Activated CD8-positive, alpha-beta memory T cell treated with anti-CD3 and anti-CD28 coated beads for 1 hour (primary cell): ENCODE results near the gene TAF3.

Experiments
- DNase-seq, 2 donors: peaks; one replicate each; pipeline ENCODE4 v3.0.0-alpha.2; 2020; ENCODE audit warnings: low read depth in 1 of 2; ENCODE audit errors: extremely low read depth in 1 of 2

The TAF3 gene

DNA sequence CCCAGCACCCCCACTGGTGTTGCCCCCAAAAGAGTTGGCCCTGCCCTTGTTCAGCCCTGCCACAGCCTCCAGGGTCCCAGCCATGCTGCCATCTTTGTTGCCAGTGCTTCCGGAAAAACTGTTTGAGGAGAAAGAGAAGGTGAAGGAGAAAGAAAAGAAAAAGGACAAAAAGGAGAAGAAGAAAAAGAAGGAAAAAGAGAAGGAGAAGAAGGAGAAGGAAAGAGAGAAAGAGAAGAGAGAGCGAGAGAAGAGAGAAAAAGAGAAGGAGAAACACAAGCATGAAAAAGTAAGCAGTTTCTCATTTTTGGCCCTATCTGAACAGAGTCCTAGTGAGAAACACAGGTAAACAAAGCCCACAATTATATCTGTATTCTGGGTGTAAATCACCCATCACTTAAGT, 147.2 kb downstream of the TAF3 start:
- DNase-seq = no peak

DNA sequence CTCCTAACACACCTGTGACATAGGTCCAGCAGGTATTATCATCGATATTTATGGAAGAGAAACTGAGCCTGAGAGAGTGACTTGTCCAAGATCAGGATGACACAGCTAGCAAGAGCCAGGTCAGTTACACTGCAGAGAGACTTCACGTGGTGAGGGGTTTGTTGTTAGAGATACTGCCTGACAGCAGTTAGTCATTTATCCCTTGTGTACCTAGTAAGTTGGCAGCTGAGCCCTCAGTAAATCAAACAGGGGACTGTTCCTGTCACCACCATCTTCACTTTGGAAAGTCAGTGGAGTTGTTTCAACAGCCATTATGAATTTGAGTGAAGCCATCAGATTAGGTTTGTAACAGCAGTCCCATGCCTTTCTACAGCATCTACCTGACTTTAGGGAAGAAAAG, 148.7 kb downstream of the TAF3 start:
- no peak for DNase-seq

DNA sequence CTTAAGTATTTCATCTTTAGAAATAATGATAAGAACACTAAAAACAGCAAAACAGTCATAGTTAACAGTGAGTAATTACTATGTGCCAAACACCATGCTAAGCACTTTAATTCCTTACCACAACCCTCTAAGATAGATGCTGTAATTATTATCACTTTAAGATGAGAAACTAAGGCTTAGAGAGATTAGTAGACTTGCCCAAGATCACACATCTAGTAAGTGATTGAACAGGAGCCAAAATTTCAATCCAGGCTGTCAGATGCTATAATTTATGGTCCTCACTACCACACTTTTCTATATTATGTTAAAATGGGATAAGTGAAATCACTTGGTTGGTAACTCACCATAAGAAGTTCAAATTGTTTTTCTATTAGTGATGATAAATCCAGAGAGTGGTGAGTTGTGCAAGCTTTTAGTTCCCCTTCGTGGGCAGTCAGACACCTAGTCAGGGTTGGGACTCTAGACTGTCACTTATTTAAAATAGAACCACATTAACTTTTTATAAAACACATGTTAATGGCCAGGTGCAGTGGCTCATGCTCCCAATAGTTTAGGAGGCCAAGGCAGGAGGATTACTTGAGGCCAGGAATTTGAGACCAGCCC, 150.3 kb downstream of the TAF3 start:
- DNase-seq = no peak

DNA sequence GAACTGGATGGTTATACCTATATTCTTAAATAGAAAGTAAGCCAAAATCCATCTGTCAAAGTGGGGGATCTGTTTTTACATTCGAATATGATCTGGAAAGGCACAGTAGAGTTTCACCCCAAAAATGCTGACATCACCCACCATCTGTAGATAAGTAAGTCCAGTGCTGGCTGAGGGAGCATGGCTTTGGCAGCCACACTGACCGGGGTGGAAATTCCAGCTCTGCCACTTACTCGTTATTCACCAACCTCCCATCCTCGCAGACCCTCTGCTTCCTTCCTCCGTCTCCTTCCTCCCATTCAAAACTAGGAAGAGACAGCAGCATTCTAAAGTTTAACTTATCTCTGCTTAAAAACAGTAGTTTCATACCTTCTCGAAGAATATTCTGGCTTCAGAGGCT, 151.3 kb downstream of the TAF3 start:
- DNase-seq = no peak

DNA sequence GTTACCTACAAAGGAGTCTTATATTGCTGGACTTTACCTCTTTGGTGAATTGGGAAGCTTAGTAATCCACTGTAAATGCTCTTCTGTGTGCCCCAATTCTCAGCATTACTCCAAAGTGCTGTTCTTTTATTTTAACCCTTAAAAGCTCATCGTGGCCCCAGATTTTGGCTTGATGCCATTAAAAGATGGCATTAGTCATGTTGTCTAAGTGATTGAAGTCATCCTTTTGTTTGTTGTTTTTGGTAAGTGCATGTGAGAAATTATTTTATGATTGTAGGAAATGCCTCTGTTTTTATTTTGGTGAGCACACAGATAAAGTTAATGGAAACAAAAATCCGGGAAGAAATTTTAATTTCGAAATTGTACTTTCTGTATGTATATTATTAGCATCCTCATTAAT, 153.6 kb downstream of the TAF3 start:
- no peak for DNase-seq

DNA sequence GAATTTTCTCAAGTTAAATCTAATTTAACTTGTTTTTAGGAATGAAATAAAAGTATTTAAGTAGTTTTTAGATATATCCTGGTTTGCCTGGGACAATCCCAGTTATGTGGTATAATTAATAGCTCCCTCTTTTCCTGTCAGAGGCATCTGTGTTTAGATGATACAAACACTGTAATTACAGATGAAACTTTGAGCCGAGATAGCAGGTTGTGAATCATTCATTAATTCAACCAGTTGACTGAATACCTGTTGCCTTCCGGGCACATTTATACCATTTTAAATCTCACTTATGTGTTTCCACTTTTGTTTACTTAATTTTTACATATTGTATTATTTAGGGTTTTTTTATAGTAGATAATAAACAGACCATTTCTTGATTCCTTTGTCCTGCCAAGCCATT, 154.1 kb downstream of the TAF3 start:
- no peak for DNase-seq

DNA sequence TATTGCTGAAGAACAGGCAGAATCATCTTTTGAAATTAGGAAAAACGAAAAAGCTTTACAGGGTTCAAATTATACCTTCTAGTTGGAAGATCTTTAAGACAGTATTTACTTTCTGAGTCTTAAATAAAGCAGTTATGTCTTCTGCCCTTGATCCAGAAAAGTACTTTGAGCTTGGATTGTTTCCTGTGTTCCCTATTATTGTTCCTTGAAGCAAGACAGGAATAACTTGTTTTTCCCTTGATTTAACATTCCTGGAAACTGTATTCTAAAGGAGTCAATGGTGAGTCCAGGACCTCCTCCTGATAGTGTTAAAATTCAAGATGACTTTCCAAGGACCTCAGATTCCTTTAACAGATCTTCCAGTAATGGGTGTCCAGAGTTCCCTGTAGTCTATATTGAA, 161.9 kb downstream of the TAF3 start:
- no peak for DNase-seq

DNA sequence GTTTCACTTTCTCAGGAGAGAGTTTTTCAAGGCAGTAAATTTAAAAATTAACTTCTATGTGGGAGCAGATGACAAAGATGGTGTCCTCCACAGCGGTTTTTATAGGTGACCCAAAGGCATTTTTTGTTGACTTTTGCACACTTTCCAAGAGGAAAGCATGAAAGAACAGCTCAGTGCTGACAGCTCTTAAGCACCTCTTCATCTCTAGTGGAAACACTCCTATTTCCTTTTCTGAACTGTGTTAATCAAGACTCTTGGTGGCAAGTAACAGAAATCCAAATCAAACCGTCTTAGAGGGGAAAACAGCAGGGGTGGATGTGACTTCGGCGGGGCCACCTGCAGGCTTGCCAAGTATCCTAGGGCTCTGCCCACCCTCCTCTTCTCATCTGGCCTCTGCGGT, 164.4 kb downstream of the TAF3 start:
- no peak for DNase-seq

DNA sequence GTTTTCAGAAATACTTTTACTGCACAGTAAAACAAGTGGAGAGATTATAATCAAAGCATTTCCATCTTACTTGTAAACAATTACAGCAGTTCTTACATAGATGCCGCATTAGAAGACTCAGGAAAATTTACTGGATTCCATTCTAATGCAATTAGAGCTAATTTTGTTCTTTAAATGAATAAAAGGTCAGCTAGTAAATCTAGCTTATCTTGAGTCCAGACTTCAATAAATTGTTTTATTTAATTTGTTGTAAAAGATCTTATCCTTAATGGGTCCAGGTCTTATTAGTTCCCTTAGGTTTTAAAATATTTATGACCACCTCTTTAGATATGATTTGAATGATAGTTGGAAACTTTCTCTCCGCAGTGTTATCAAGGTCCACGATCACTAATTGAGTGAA, 166.0 kb downstream of the TAF3 start:
- no peak for DNase-seq

DNA sequence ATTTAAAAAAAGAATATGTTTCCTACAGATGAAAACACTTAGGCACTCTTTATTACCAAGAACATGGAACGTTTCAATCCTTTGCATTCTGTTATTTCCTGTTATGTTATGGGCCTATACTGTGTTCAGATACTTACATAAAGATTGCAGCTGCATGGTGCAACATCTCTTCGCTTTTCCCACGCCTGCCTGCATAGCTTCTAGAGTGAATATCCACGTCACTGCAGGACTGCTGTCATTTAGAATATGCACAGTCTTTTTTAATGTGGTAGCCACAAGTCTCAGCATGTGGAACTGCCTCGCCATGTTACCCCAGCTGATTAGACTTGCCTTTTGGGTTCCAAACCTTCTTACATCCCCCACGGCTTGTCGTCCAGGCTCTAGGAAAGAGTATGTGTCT, 166.6 kb downstream of the TAF3 start:
- DNase-seq = no peak

DNA sequence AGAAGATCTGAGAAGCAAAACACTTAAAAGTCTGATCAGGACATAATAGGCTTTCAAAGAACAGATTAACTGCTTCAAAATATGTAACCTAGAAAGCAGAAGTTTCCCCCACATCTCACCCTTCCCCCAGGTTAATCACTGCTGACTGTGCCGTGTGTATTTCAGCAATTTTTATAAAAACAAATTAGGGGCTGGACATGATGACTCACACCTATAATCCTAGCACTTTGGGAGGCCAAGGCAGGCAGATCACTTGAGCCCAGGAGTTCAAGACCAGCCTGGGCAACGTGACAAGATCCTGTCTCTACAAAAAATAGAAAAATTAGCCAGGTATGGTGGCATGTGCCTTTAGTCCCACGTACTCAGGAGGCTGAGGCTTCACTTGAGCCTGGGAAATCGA, 168.5 kb downstream of the TAF3 start:
- no peak for DNase-seq

DNA sequence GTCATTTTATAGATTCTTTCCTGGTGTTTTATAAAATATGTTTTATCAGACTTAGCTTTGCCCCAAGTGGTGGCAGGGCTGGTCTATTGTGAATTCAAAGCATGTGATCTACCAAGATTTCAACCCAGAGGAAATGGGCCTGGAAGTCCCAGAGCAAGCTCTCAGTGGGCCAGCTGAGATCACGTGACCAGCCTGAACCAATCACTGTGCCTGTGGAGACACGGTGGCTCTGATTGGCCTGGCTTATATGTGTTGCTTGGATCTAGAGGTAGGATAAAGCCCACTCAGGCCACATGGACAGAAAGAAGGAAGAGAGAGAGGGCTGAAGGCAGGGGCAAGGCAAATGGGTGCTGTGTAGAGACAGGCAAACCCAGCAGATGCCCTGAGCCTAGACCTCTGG, 170.7 kb downstream of the TAF3 start:
- no peak for DNase-seq

DNA sequence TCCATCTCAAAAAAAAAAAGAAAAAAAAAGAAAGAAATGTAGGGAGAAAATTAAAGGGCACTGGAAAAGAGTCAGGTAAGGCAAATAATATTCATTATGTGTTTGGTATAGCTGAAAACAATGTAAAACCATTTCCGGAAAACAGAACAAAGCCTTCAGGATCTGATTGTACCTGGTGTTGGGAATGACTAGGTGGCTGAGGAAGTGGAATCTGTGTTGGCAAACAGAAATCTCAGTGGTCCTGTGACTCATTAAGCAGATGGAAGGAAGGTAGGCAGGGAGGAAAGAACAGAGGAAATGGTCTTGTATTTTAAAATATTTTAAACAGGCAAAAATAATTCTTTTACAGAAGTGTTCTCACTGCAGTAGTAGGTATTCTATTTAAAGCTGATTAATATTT, 180.5 kb downstream of the TAF3 start:
- no peak for DNase-seq

DNA sequence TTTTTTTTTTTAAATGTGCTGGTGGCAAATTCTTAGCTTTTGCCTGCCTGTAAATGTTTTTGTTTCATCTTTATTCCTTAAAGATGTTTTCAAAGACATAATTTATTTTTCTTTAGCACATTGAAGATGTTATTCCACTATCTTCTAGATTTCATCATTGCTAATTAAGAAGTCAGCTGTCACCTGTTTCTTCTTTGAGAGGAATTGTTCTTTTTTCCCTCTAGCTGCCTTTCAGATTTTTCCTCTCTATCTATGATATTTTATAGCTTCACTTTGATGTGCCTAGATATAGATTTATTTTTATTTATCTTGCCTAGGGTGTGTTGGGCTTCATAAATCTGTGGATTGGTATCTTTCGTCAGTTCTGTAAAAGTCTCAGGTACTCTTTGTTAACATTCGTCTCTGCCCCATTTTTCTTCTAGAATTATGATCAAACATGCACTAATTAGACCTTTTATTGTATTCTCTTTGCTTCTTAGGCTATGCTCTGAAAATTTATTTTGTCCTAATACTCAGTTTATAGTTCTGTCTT, 186.2 kb downstream of the TAF3 start:
- no peak for DNase-seq

DNA sequence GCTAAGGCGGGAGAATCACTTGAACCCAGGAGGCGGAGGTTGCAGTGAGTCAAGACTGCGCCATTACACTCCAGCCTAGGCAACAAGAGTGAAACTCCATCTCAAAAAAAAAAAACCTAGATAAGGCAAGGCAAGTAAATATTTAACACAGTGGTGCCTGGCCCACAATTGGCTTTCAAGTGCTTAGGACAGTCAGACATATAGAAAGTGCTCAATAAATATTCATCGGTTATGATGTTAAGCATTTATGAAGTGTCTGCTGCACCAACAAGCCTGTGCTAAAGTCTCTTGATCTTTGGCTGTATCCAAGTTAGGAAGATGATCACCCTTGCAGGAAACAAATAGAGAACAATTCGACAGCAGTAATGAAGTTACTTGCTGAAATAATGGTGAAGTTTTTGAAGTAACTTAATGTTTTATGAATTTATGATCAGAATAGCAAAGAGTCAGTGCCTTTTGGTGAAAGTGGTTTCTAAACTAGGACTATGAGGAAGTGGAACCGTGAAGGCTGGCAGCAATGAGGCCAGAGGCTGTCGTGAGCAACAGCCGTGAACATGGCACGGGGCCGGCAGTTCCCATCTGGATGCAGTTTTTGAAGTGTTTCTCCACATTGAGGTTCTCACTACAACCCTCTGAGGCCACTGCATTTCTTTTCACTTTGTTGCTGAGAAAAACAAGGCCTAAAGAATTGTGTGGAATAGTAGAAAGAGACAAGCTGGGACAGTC, 188.1 kb downstream of the TAF3 start:
- no peak for DNase-seq

DNA sequence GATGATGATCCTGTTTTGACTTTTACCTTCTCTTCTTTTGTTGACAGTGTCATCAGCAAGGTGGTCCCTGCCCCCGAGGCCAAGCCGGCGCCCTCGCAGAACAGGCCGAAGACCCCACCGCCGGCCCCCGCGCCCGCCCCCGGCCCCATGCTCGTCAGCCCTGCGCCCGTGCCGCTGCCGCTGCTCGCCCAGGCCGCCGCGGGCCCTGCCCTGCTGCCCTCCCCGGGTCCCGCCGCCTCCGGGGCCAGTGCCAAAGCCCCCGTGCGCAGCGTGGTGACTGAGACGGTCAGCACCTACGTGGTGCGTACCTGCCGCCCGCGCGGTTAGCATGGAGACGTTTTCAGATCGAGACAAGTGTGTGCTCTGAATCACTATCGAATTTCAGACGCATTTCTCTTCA, 190.7 kb downstream of the TAF3 start:
- no peak for DNase-seq

DNA sequence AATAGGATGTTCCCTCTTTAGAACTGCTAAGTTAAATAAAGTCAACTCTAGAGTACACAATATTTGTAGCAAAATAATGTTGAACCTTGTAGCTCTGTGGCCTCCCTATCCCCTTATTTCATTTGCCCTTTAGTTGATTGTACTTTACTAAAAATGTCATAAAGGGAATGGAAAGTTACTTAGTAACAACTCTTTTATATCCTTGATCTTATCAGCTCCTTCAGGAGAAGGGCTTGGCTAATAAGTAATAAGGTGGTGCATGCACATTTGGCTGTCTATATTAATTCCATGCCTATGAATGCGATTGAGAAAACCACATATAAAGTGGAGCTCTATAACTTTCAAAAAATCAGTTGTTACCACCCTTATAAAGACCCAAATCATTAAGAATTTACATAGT, 194.7 kb downstream of the TAF3 start:
- DNase-seq = no peak

DNA sequence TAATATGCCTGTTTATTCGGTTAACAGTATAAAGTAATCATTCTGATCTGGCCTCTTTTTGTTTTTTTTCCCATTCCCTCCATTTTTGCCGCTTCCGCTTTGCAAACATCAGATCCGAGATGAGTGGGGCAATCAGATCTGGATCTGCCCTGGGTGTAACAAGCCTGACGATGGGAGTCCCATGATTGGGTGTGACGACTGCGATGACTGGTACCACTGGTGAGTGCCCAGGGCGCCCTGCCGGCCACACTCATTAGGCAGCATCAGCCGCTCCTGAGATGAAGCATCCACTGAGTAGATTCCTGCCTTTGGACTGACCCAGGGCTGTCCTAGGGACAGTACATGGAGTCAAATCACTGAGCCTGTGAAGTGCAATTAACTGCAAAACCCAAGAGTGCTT, 195.3 kb downstream of the TAF3 start:
- DNase-seq = no peak

DNA sequence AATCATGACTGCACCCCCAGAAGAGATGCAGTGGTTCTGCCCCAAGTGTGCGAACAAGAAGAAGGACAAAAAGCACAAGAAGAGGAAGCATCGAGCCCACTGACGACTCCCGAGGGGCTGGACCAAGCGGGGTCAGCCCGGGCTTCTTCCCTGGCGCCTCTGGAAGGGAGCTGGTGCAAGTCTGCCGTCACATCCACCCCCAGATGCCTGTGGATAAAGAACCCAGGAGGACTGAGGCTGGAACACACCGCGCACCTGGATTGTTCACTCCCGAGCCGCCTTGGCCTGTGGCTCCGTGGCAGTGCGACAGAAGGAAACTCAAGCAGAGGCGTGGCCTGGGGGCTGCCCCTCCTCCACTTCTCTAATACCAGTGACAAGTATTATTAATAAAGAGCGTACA, 196.3 kb downstream of the TAF3 start:
- DNase-seq = no peak

DNA sequence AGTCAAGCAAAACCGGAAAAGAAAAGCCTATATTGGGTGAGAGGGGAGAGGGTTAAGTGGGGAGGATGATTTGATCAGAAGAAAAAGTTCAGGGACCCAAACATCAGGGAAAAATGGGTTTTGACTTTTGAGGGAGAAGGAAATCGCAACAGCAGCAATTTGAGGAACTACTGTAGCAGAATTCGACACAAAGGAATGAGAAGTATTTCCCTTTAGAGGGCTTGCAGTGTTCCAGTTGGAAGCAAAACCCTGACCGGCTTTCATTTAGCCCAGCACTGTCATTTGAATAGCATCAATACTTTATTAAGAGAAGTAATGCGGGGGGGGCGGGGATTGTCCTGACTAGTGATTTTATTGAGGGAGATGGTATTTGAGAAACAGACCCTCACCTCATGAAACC, 199.0 kb downstream of the TAF3 start:
- DNase-seq = no peak

DNA sequence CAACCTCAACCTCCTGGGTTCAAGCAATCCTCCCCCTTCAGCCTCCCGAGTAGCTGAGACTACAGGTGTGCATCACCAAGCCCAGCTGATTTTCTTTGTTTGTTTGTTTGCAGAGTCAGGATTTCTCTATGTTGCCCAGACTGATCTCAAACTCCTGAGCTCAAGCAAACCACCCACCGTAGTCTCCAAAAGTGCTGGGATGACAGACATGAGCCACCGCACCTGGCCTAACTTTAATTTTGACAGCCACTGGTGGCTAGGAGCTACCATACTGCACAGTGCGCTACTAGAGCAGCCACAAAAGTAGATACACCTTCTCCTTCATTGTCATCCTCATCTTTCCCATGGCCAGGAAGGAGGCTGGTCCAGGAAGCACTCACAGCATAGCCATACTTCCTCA, 205.0 kb downstream of the TAF3 start:
- DNase-seq = no peak

DNA sequence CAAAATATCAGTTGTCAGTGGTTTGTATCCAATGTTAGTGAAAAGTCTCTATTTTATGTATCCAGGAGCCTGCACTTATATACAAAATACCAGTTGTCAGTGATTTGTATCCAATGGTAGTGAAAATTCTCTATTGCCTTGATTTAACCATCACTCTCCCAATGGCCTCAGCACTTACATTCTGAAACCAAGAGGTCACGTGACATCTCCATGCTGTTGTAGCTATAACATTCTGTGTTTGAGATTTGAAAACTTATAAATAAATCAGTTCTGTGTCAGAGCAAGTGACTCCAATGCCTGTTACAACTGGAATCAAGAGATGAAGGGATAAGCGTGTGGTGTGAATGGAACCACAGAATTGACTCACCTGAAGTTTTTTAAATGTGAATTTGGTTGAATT, 205.5 kb downstream of the TAF3 start:
- DNase-seq = no peak
